Esophagus squamous epithelium (tissue), 4 donors: ENCODE measurements around the gene SLC25A43.

Source experiments
- POLR2A ChIP-seq, 4 donors: fragments of 450-650 bp; IDR thresholded peaks; one replicate each; pipeline ENCODE4 v1.6.1; 2017; ENCODE audit warnings: antibody characterized with exemption in 4 of 4, mild to moderate bottlenecking in 4 of 4, moderate library complexity in 3 of 4
- TF ChIP-seq, protein P1 (sequence below), 6 experiments: fragments of 450-650 bp in 4 of 6; fragments of 200-600 bp in 2 of 6; sonication (generic) in 2 of 6; IDR thresholded peaks; one replicate each; pipeline ENCODE4 v1.5.1; 2016 to 2019; ENCODE audit warnings: antibody characterized with exemption in 6 of 6, mild to moderate bottlenecking in 4 of 6, moderate library complexity in 4 of 6

DNA sequence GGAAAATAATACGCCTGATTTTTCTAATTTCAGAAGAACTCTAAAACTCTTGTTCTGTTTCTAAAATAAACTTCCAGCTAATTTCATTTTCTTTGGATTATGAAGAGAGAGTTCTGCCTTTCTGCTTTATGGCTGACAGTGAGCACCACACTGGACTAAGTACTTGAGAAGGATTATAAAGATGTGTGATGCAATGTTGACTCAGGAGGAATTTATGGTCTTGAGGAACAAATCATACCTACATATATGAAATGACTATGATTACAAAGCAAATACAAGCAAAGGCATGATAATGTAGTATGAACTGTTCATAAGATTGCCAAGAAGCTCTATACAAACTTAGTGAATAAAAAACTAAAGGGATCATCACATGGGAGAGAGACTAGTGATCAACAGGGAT is 56.1 kb downstream of the SLC25A43 start:
- TF ChIP-seq, protein P1, sequence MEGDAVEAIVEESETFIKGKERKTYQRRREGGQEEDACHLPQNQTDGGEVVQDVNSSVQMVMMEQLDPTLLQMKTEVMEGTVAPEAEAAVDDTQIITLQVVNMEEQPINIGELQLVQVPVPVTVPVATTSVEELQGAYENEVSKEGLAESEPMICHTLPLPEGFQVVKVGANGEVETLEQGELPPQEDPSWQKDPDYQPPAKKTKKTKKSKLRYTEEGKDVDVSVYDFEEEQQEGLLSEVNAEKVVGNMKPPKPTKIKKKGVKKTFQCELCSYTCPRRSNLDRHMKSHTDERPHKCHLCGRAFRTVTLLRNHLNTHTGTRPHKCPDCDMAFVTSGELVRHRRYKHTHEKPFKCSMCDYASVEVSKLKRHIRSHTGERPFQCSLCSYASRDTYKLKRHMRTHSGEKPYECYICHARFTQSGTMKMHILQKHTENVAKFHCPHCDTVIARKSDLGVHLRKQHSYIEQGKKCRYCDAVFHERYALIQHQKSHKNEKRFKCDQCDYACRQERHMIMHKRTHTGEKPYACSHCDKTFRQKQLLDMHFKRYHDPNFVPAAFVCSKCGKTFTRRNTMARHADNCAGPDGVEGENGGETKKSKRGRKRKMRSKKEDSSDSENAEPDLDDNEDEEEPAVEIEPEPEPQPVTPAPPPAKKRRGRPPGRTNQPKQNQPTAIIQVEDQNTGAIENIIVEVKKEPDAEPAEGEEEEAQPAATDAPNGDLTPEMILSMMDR (IDR thresholded peaks at IDR 0.05) = no peak
- TF ChIP-seq POLR2A (IDR thresholded peaks at IDR 0.05) = no peak
